HG02588 (cell line): Measurements from ENCODE around the gene FBXO41.
A peak's percentile ranks its signal among the peaks of the same experiment; 100 is the strongest.

Experiments used
- ATAC-seq: cut with Tn5 transposase; IDR thresholded peaks from one replicate; pipeline ENCODE4 v1.9.1; 2021; ENCODE audit warnings: mild to moderate bottlenecking, moderate library complexity; ENCODE audit not compliant: unreplicated experiment

The FBXO41 gene

DNA sequence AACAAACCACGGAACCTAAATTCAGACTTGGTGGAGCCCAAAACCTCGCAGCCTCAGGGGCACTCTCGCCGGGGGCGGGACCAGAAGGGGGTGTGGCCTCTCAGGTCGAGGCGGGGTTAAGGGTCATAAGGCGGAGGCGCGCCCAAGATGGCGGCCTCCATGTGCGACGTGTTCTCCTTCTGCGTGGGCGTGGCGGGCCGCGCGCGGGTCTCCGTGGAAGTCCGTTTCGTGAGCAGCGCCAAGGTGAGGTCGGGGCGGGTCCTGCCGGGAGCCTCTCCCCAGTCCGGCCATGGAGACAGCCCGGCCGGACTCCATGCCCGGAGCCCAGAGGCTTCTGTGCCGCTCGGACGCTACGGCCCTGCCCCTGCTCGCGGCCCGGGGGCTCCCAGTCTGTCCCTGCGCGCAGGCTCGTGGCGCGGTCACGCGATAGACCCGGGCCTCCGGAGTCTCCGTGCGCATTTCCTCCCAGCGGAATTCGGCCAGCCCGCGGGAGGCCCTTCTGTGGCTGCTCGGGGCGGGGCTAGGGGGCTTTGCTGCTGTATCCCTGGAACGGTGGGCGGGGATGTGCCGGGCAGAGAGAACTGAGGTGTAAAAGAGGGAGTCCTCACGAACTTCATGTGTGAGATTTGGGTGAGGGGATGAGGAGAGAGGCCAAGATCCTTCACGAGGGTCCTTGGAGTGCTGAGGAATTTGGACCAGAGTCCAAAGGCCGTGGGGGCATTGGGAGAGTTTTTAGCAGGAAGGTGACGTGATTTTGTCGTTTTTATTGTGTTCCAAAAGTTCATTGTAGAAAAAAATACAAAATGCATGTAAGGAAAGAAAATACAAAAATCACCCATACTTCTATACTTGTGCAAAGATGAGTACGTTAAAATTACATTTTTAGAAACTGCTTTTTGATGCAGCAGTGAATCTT lies 69.9 kb downstream of the FBXO41 start, which contains the start of gene SMYD5:
Gene SMYD5, plus strand, starts transcription at position 126 of the 916 bp plus-strand sequence. Its CDS starts 22 bp downstream, at position 148.
- ATAC-seq: peak; percentile 92

DNA sequence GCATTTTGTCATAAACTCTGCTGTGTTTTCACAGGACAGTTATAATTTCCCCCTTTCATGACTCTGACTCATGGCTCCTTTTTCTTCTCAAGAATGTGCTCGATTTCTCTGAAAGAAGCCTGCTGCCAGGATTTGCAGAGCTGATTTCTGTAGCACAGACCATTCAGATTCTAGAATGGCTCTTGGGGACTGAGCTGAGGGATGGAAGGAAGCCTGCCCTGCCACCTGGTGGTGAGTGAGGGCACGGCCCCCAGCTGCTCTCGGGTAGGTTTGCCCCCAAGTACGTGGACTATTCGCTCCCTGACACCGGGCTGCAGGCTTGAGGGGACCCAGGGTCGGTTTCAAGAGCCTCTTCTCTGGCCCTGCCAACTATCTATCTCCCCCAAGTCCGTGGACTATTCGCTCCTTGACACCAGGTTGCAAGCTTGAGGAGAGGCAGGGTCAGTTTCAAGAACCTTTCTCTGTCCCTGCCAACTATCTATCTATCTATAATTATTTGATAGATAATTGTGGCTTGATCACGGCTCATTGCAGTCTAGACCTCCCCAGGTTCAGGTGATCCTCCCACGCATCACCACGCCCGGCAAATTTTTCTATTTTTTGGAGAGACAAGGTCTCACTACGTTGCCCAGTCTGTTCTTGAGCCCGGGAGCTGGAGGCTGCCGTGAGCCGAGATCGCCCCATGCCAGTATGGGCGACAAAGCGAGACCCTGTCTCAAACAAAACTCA lies 71.7 kb downstream of the FBXO41 start:
- ATAC-seq: peak; percentile 57

DNA sequence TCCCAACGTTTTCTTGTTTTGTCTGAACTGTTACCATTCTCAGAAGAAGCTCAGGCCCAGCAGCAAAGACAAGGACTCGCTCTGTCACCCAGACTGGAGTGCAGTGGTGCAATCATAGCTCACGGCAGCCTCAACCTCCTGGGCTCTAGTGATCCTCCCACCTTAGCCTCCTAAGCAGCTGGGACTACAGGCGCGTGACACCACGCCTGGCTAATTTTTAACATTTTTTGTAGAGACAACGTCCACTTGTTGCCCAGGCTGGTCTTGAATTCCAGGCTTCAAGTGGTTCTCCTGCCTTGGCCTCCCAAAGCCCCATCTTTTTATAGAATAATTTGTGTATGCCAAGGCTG lies 72.2 kb downstream of the FBXO41 start:
- no peak for ATAC-seq

DNA sequence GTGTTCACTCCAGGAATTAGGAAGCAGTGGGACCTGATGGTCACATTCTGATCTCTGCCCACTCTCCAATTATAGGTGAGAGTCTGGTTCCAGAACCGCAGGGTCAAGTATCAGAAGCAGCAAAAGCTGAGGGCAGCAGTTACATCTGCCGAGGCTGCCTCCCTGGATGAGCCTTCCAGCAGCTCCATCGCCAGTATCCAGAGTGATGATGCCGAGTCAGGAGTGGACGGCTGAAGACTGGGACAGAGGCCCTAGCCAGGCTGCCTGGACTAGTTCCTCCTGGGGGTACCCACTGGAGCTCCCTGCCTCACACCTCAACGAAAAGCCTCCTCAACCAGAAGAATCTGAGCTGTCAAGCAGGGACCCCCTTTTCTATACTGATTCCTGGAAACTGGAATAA lies 73.6 kb downstream of the FBXO41 start:
- no peak for ATAC-seq

DNA sequence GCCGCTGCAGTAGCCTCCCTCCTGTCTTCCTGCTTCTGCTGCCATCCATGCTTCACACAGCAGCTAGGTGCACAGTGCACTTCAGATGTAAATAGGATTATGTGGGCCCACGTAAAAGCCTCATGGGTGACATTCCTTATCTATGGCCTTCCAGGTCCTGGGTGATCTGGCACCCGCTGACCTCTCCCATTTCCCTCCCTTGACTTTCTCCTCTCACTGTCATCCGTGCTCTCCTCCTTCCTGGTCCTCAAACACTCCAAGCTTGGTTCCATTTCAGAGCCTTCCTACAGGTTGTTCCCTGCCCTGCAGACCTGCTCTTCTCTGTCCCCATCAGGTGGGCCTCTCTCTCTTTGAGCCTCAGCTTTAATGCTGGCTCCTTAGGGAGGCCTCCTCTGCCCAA lies 74.3 kb downstream of the FBXO41 start:
- no peak for ATAC-seq

DNA sequence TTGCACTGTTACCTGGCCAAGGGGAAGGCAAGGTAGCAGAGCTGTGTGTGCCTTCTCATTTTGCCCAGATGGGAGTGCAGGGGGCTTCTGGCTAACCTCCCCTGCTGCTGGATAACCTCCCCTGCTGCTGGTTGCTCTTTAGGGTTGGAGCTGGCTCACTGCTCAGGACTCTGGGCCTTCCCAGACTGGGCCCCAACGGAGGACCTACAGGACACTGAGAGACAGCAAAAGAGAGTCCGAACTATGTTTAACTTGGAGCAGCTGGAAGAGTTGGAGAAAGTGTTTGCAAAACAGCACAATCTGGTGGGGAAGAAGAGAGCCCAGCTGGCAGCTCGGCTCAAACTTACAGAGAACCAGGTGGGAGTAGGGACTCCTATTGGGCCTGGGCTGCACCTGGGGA lies 76.0 kb downstream of the FBXO41 start:
- no peak for ATAC-seq

DNA sequence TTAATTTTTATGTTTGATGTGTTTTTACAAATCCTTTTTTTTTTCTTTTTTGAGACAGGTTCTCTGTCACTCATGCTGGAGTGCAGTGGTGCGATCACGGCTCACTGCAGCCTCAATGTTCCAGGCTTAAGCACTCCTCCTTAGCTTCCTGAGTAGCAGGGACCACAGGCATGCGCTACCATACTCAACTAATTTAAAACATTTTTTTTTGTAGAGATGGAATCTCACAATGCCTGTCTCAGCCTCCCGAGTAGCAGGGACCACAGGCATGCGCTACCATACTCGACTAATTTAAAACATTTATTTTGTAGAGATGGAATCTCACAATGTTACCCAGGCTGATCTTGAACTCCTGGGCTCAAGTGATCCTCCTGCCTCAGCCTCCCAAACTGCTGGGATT lies 78.7 kb downstream of the FBXO41 start:
- no peak for ATAC-seq
